Measurements from ENCODE around the gene CCDC196. TPM values are rescaled to one million over a fixed set of nuclear protein-coding genes. Genes with fewer than 3 reads are reported as not detected.

CCDC196 gene
- total and polyA plus RNA-seq, 8 donors: not detected

GRCh38 chr14:66444271-66444927 lies 41.8 kb upstream of the CCDC196 start:
- DNase-seq: peak in 1 of 2 donors; percentile 57
- Histone ChIP-seq H3K27ac (no peak overlapping the region), H3K9me3 (peaks cover 0 to 14% (median 4%) of the 10 kb centered on the region in 4 donors), H3K36me3 (no peaks in the 10 kb centered on the region), H3K4me3 (no peak overlapping the region), H3K27me3 (no peaks in the 10 kb centered on the region), H3K4me1 (no peaks in the 10 kb centered on the region)
- 61 to 68% (median 64%) methylated on average over 2 of the region's 2 CpGs for whole genome bisulfite sequencing, 5 donors
- TF ChIP-seq POLR2AphosphoS5 (IDR thresholded peaks at IDR 0.05) (peak in 1 of 3 donors; percentile 50), POLR2A (IDR thresholded peaks at IDR 0.05) (no peak), EP300 (IDR thresholded peaks at IDR 0.05) (no peak), CTCF (IDR thresholded peaks at IDR 0.05) (no peak)
- intact Hi-C loops (cut with DNase I; ENCODE audit: low total_unique reads): no loop called here

DNA sequence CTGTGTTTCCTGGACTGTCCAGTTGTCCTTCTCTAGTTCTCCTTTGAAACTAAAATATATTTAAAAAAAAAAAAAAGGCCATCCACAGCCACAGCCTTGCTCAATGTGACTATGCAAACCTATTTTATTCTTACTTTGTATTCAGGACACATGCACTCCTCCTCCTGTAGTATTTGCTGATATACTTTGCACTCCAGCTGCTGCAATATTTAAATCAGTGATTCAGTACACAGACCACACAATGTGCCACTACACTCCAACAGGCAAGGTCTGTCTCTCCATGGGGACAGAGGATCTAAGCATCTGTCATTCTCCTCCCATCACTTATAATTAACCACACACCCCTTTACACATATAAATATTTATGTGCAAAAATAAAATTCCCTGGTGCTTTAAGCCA lies 40.2 kb upstream of the CCDC196 start:
- H3K27me3 ChIP-seq: no peaks in the 10 kb centered on the region
- TF ChIP-seq POLR2A (IDR thresholded peaks at IDR 0.05) (no peak), CTCF (IDR thresholded peaks at IDR 0.05) (no peak), EP300 (IDR thresholded peaks at IDR 0.05) (no peak), POLR2AphosphoS5 (IDR thresholded peaks at IDR 0.05) (no peak)
- no peak overlapping the region for H3K27ac ChIP-seq
- H3K4me3 ChIP-seq: no peak overlapping the region
- DNase-seq: peak in 1 of 2 donors; percentile 2
- intact Hi-C loops (cut with DNase I; ENCODE audit: low total_unique reads): no loop called here
- H3K36me3 ChIP-seq: no peaks in the 10 kb centered on the region
- H3K9me3 ChIP-seq: no peaks in the 10 kb centered on the region
- H3K4me1 ChIP-seq: no peaks in the 10 kb centered on the region

DNA sequence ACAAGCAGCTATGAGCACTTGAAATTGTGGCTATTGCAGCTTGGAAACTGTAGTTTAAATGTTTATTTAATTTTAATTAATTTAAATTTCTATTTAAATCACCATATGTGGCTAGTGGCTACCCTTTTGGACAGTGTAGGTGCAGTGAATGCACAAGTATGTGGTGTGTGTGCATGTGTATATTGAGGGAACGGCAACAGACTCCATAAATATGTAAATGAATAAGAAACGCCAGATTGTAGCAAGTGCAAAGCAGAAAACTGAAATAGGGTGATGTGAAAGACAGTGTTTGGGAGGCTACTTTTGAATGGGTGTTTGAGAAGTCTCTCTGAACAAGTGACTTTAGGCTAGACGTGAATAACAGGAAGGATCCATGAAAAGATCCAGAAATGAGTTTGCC lies 32.7 kb upstream of the CCDC196 start:
- no peak overlapping the region for H3K4me3 ChIP-seq
- 58 to 93% (median 71%) methylated on average over 3 of the region's 3 CpGs for WGBS, 5 donors
- H3K27me3 ChIP-seq: no peaks in the 10 kb centered on the region
- no peaks in the 10 kb centered on the region for H3K9me3 ChIP-seq
- no peak for DNase-seq
- no peak overlapping the region for H3K27ac ChIP-seq
- no peaks in the 10 kb centered on the region for H3K4me1 ChIP-seq
- intact Hi-C loops (cut with DNase I; ENCODE audit: low total_unique reads): no loop called here
- no peak for TF ChIP-seq POLR2A (IDR thresholded peaks at IDR 0.05)
- TF ChIP-seq POLR2AphosphoS5 (IDR thresholded peaks at IDR 0.05): no peak
- no peak for TF ChIP-seq CTCF (IDR thresholded peaks at IDR 0.05)
- TF ChIP-seq EP300 (IDR thresholded peaks at IDR 0.05): no peak
- no peaks in the 10 kb centered on the region for H3K36me3 ChIP-seq

GRCh38 chr14:66459603-66460002 lies 26.6 kb upstream of the CCDC196 start:
- Histone ChIP-seq H3K27ac (no peak overlapping the region), H3K36me3 (no peaks in the 10 kb centered on the region), H3K4me1 (no peaks in the 10 kb centered on the region), H3K27me3 (no peaks in the 10 kb centered on the region), H3K9me3 (no peaks in the 10 kb centered on the region), H3K4me3 (no peak overlapping the region)
- no peak for DNase-seq
- no peak for TF ChIP-seq CTCF (IDR thresholded peaks at IDR 0.05)
- TF ChIP-seq EP300 (IDR thresholded peaks at IDR 0.05): no peak
- TF ChIP-seq POLR2AphosphoS5 (IDR thresholded peaks at IDR 0.05): no peak
- no peak for TF ChIP-seq POLR2A (IDR thresholded peaks at IDR 0.05)
- intact Hi-C loops (cut with DNase I; ENCODE audit: low total_unique reads): no loop called here

All from stomach (tissue), 9 donors.